Ovary (tissue), 3 donors: ENCODE data around the gene SLC25A51.

Source experiments
- CTCF ChIP-seq, 3 donors: fragments of 450-650 bp in 2 of 3; fragments of 200-600 bp in 1 of 3; IDR thresholded peaks; one replicate each; pipeline versions ENCODE4 v1.5.1 to v1.8.0; 2016 to 2022; ENCODE audit warnings: antibody characterized with exemption in 3 of 3, mild to moderate bottlenecking in 1 of 3
- EP300 ChIP-seq: sonication (generic); formaldehyde crosslinking; IDR thresholded peaks from one replicate; pipeline ENCODE4 v1.6.1; 2017; ENCODE audit warnings: antibody characterized with exemption
- POLR2A ChIP-seq: fragments of 450-650 bp; IDR thresholded peaks from one replicate; pipeline ENCODE4 v1.6.1; 2017; ENCODE audit warnings: antibody characterized with exemption, mild to moderate bottlenecking, moderate library complexity
- donor health status: DM: no; HTN: no; CAD: no.

- TF ChIP-seq CTCF (IDR thresholded peaks at IDR 0.05) (no peak), POLR2A (no peak), EP300 (no peak)
Observed at GRCh38 chr9:37922363-37923117, 18.6 kb upstream of the SLC25A51 start.
